Measurements from ENCODE around the gene NRCAM.
"Not testable (repeated sequence)": the region's sequence is repeated elsewhere in the genome, so short reads cannot be mapped to it uniquely, and the experiment has no call there.

DNA sequence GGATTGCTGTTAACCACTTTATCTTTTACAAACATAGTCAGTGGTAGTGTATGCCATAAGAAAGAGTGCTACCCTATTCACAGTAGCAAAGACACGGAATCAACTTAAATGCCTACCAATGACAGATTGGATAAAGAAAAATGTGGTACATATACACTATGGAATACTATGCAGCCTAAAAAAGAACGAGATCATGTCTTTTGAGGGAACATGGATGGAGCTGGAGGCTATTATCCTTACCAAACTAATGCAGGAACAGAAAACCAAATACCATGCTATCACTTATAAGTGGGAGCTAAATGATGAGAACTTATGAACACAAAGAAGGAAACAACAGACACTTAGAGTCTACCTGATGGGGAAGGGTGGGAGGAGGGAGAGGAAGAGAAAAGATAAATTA, 10.1 kb upstream of the NRCAM start:
- TF ChIP-seq, protein P1, sequence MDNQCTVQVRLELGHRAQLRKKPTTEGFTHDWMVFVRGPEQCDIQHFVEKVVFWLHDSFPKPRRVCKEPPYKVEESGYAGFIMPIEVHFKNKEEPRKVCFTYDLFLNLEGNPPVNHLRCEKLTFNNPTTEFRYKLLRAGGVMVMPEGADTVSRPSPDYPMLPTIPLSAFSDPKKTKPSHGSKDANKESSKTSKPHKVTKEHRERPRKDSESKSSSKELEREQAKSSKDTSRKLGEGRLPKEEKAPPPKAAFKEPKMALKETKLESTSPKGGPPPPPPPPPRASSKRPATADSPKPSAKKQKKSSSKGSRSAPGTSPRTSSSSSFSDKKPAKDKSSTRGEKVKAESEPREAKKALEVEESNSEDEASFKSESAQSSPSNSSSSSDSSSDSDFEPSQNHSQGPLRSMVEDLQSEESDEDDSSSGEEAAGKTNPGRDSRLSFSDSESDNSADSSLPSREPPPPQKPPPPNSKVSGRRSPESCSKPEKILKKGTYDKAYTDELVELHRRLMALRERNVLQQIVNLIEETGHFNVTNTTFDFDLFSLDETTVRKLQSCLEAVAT (IDR thresholded peaks at IDR 0.05), result not testable (repeated sequence)
- TF ChIP-seq SIN3A (IDR thresholded peaks at IDR 0.05; ENCODE audit: low read depth, low read length); NR2F1 (conservative IDR thresholded peaks at IDR 0.05); HDAC6 (IDR thresholded peaks at IDR 0.05; ENCODE audit: unreplicated experiment); NRF1 (conservative IDR thresholded peaks at IDR 0.05; ENCODE audit: low read depth, low read length); DPF2 (IDR thresholded peaks at IDR 0.05); ZNF384 (IDR thresholded peaks at IDR 0.05; ENCODE audit: borderline replicate concordance, low read depth, low read length); KAT2A (conservative IDR thresholded peaks at IDR 0.05; ENCODE audit: control insufficient read depth, low read depth, low read length); POLR2AphosphoS5 (IDR thresholded peaks at IDR 0.05; ENCODE audit: low read length); EP300 (IDR thresholded peaks at IDR 0.05; ENCODE audit: borderline replicate concordance in 1 of 2, control insufficient read depth in 1 of 2, low read depth in 2 of 2, low read length in 2 of 2): not testable (repeated sequence)
- TF ChIP-seq, protein P2, sequence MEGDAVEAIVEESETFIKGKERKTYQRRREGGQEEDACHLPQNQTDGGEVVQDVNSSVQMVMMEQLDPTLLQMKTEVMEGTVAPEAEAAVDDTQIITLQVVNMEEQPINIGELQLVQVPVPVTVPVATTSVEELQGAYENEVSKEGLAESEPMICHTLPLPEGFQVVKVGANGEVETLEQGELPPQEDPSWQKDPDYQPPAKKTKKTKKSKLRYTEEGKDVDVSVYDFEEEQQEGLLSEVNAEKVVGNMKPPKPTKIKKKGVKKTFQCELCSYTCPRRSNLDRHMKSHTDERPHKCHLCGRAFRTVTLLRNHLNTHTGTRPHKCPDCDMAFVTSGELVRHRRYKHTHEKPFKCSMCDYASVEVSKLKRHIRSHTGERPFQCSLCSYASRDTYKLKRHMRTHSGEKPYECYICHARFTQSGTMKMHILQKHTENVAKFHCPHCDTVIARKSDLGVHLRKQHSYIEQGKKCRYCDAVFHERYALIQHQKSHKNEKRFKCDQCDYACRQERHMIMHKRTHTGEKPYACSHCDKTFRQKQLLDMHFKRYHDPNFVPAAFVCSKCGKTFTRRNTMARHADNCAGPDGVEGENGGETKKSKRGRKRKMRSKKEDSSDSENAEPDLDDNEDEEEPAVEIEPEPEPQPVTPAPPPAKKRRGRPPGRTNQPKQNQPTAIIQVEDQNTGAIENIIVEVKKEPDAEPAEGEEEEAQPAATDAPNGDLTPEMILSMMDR (IDR thresholded peaks at IDR 0.05 in 2 of 3, conservative IDR thresholded peaks at IDR 0.05 in 1 of 3; ENCODE audit: control insufficient read depth in 2 of 3, extremely low read depth in 1 of 3, insufficient read depth in 1 of 3, low read depth in 3 of 3, low read length in 3 of 3), result not testable (repeated sequence)
